ENCODE data around the gene CD58. TPM values are rescaled to one million over a fixed set of nuclear protein-coding genes. Genes with fewer than 3 reads are reported as not detected.
"Not testable (repeated sequence)": the region's sequence is repeated elsewhere in the genome, so short reads cannot be mapped to it uniquely, and the experiment has no call there.

The CD58 gene, protein sequence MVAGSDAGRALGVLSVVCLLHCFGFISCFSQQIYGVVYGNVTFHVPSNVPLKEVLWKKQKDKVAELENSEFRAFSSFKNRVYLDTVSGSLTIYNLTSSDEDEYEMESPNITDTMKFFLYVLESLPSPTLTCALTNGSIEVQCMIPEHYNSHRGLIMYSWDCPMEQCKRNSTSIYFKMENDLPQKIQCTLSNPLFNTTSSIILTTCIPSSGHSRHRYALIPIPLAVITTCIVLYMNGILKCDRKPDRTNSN
- total RNA-seq (10 to 100 TPM; 19.6 to 37.5 (median 27.1) TPM), polyA plus RNA-seq (10 to 100 TPM; 39.1 to 45.8 TPM)
- long read RNA-seq, donor 1, transcript CD58-202 (6 exons, 1,098 nt) = major isoform, 35 of 46 reads
- long read RNA-seq, donor 1, partial matches to known transcripts = 0 of 46 reads
- long read RNA-seq, donor 1, other reads (novel, unspliced or antisense) = 5 of 46 reads
- long read RNA-seq, donor 2, transcript CD58-204 (6 exons, 874 nt) = minor isoform, 6 of 161 reads
- long read RNA-seq, donor 2, transcript CD58-202 (6 exons, 1,098 nt) = major isoform, 119 of 161 reads
- long read RNA-seq, donor 2, transcript CD58-201 (4 exons, 892 nt) = minor isoform, 24 of 161 reads
- long read RNA-seq, donor 2, partial matches to known transcripts = 2 of 161 reads
- long read RNA-seq, donor 2, other reads (novel, unspliced or antisense) = 10 of 161 reads
- long read RNA-seq, donor 3, transcript CD58-201 (4 exons, 892 nt) = minor isoform, 5 of 41 reads
- long read RNA-seq, donor 3, transcript CD58-202 (6 exons, 1,098 nt) = major isoform, 32 of 41 reads
- long read RNA-seq, donor 3, partial matches to known transcripts = 0 of 41 reads
- long read RNA-seq, donor 3, other reads (novel, unspliced or antisense) = 4 of 41 reads

- H3K9me3 ChIP-seq = no peaks in the 10 kb centered on the region
- H3K4me1 ChIP-seq = peaks cover 3 to 85% (median 49%) of the 10 kb centered on the region in 12 donors
- H3K4me3 ChIP-seq = peak within 1 kb of the TSS; percentile 79 to 99 (median 92)
- no peaks in the 10 kb centered on the region for H3K27me3 ChIP-seq
- ATAC-seq (peak; percentile 83 to 95 (median 92)), DNase-seq (peak; percentile 93 to 96 (median 95))
- 0 to 1% (median 0%) methylated on average over 36 to 90 of the region's 90 CpGs for WGBS, 4 donors
- H3K36me3 ChIP-seq = no peaks in the 10 kb centered on the region
- intact Hi-C loops (cut with DNase I) = loop anchor here in 9 of 10 donors (1.0 to 10.0 kb wide), 9 partner anchors 26 to 492 kb away; partner anchors contain the start of genes ATP1A1 (in 2 of the 9), IGSF3 (in 1 of the 9) and TTF2 (in 1 of the 9)
- peak within 1 kb of the TSS; percentile 98 to 100 (median 99) for H3K27ac ChIP-seq
- TF ChIP-seq CTCF (IDR thresholded peaks at IDR 0.05) = peak; percentile 58 to 85 (median 72)
- peak in 1 of 2 donors; percentile 83 for TF ChIP-seq POLR2A (IDR thresholded peaks at IDR 0.05)
These were observed at the start of gene CD58 for GRCh38 chr1:116570358-116571214. TSS of gene CD58 (minus strand) at chr1:116571026. CDS start at chr1:116570972, 54 bp downstream.

DNA sequence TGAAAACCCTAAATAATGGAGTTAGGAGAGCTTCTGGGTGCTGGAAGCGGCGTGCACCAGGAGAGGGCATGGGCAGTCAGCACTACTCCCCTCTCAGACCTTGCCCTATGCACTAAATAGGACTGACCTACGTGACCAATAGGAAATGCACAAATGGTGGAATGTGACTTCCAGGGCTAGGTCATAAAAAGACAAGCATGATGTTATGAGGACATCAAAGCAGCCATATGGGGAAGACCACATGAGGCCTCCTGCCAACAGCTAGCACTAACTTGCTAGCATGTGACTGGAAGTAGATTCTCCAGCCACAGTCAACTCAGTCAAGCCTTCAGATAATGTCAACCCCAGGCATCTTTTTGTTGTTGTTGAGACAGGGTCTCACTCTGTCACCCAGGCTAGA lies 49.6 kb upstream of the CD58 start:
- H3K9me3 ChIP-seq; H3K4me3 ChIP-seq; DNase-seq; H3K27me3 ChIP-seq; ATAC-seq; H3K36me3 ChIP-seq; H3K27ac ChIP-seq; intact Hi-C loops (cut with DNase I): not testable (repeated sequence)
- peaks cover 0 to 12% (median 0%) of the 10 kb centered on the region in 12 donors for H3K4me1 ChIP-seq
- 99 to 100% (median 100%) methylated on average over 1 to 3 of the region's 3 CpGs; no CpG with 5 or more reads in 1 of the 4 donors for WGBS, 4 donors

DNA sequence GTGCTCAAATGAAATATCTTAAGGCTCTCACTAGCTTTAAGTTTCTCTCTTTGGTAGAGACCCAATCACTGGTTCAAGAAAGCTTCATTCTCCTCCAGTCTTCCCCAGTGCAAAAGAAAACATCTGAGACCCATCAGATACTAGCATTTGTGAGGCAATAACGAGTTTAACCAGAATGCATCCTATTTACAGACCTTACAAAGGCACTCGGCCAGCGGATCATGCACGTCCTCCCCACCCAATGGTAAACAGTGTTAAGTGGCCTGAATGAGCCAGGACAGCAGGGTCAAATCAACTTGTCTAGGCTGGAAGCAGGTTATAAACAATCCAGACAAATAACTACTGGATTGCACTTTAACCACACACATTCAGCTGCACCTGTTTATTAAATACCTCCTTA lies 48.3 kb upstream of the CD58 start:
- H3K4me1 ChIP-seq; DNase-seq; H3K36me3 ChIP-seq; H3K4me3 ChIP-seq; intact Hi-C loops (cut with DNase I); H3K27ac ChIP-seq; H3K9me3 ChIP-seq; H3K27me3 ChIP-seq; ATAC-seq: not testable (repeated sequence)
- WGBS, 4 donors = 32 to 41% (median 38%) methylated on average over 4 of the region's 4 CpGs

- peak in 4 of 12 donors; percentile 8 to 24 (median 13) for TF ChIP-seq CTCF (IDR thresholded peaks at IDR 0.05)
- H3K9me3 ChIP-seq; intact Hi-C loops (cut with DNase I); H3K27ac ChIP-seq; H3K4me3 ChIP-seq; ATAC-seq; H3K27me3 ChIP-seq; H3K4me1 ChIP-seq; H3K36me3 ChIP-seq: not testable (repeated sequence)
- 30 to 63% (median 44%) methylated on average over 5 of the region's 5 CpGs for WGBS, 4 donors
- peak in 3 of 5 donors; percentile 44 to 61 (median 54) for DNase-seq
These were observed 47.0 kb upstream of the CD58 start for GRCh38 chr1:116617808-116618207.

GRCh38 chr1:116613825-116614224 lies 43.0 kb upstream of the CD58 start:
- H3K27ac ChIP-seq; H3K4me3 ChIP-seq; intact Hi-C loops (cut with DNase I); H3K27me3 ChIP-seq; H3K9me3 ChIP-seq; H3K4me1 ChIP-seq; H3K36me3 ChIP-seq: not testable (repeated sequence)
- DNase-seq (peak in 1 of 5 donors; percentile 57), ATAC-seq (peak in 2 of 4 donors; percentile 16 to 53)
- 50 to 81% (median 79%) methylated on average over 5 to 13 of the region's 13 CpGs; no CpG with 5 or more reads in 1 of the 4 donors for WGBS, 4 donors

- ATAC-seq; H3K4me3 ChIP-seq; H3K27me3 ChIP-seq; DNase-seq; H3K4me1 ChIP-seq; H3K9me3 ChIP-seq; H3K36me3 ChIP-seq; H3K27ac ChIP-seq; intact Hi-C loops (cut with DNase I): not testable (repeated sequence)
- WGBS, 4 donors = 77 to 86% (median 80%) methylated on average over 6 of the region's 6 CpGs
These were observed 39.1 kb upstream of the CD58 start for GRCh38 chr1:116609801-116610371.

- H3K4me3 ChIP-seq; H3K36me3 ChIP-seq; H3K9me3 ChIP-seq; H3K27ac ChIP-seq; H3K27me3 ChIP-seq; ATAC-seq; intact Hi-C loops (cut with DNase I); H3K4me1 ChIP-seq; DNase-seq: not testable (repeated sequence)
- 87 to 98% (median 95%) methylated on average over 2 of the region's 2 CpGs for WGBS, 4 donors
These were observed 38.0 kb upstream of the CD58 start for GRCh38 chr1:116608841-116609240.
